ENCODE measurements around the gene WWTR1. TPM values are rescaled to one million over a fixed set of nuclear protein-coding genes. Genes with fewer than 3 reads are reported as not detected.

Gene WWTR1
- total and polyA plus RNA-seq, 2 of the 8 experiments (the other 6 are each of a cell fraction or from before 2014, with no cell fraction given), result 15.7 to 18.6 TPM

DNA sequence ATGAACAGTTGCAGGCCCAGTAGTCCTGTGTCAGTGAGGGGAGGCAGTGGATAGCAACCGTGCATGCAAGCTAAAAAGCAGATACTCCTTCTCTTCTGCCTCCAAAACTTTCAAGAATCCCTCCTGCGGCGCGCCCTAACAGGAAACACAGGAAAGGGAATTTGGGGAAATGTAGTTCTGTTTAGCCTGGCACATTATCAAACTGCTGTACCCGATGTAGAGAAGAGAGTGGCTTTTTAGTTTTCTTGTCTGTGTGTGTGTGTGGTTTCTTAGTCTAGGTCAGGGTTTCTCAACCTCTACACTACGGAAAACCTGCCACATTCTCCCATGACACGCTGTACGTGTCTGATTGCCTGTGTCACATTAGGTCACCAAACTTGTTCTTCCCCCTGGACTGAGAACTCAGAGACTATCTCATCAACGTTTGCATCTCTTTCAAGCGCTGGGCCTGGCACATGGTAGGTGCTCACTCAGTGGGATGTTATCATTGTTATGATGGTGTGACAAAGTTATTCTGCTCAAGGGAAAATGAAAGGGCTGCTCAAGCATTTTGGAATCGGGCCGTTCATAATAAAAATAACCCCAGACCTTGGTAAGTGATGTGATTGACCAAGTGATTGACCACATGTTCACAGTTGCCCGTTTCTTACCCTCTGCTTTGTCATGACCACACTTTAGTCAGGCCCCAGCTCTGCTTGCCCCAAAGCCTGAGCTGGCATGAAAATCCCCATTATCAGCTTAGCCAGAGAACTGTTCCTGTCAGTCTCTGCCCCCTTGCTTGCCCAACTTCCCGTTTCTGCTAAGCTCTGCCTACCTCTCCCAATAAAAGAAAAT lies 150.1 kb downstream of the WWTR1 start:
- H2BK12ac ChIP-seq (ENCODE audit: low read depth, low read length), result no peak overlapping the region
- no peak overlapping the region for H3K27ac ChIP-seq (ENCODE audit: low read depth, low read length)
- no peak overlapping the region for H3K56ac ChIP-seq (replicated peaks; ENCODE audit: insufficient read length, low read depth, low read length)
- H3K79me1 ChIP-seq (ENCODE audit: low read depth, low read length), result no peaks in the 10 kb centered on the region
- no peaks in the 10 kb centered on the region for H3K4me1 ChIP-seq (replicated peaks in 1 of 4; ENCODE audit: control insufficient read depth in 3 of 4, insufficient read depth in 4 of 4, low read length in 3 of 4)
- no peak overlapping the region for H3K4ac ChIP-seq (replicated peaks; ENCODE audit: insufficient read length, low read depth, low read length)
- no peak overlapping the region for H2AK5ac ChIP-seq (ENCODE audit: low read depth, low read length)
- 83% methylated on average over 14 of the region's 14 CpGs; no CpG with 5 or more reads in 1 of the 2 experiments for WGBS, 2 experiments (ENCODE audit: extremely low coverage in 1 of 2, insufficient coverage in 1 of 2, insufficient read length in 1 of 2, insufficient replicate concordance in 2 of 2, low coverage in 1 of 2, low lambda C conversion rate in 2 of 2, missing lambda C conversion rate in 1 of 2)
- H3K27me3 ChIP-seq (replicated peaks in 1 of 4; ENCODE audit: control insufficient read depth in 3 of 4, extremely low read depth in 1 of 4, insufficient read depth in 3 of 4, low read length in 3 of 4), result no peaks in the 10 kb centered on the region
- no peak overlapping the region for H3K23ac ChIP-seq (ENCODE audit: insufficient read length)
- H3K23me2 ChIP-seq (ENCODE audit: low read depth, low read length), result no peaks in the 10 kb centered on the region
- H4K5ac ChIP-seq (ENCODE audit: insufficient read length, low read depth, low read length), result no peak overlapping the region
- no peak overlapping the region for H4K91ac ChIP-seq (replicated peaks; ENCODE audit: insufficient read length, low read length)
- no peak overlapping the region; the same call in 1 of the 2 replicates for H3K18ac ChIP-seq (ENCODE audit: extremely low read depth, low read length)
- no peak overlapping the region for H2BK5ac ChIP-seq (ENCODE audit: low read depth, low read length)
- no peaks in the 10 kb centered on the region for H3K9me3 ChIP-seq (ENCODE audit: insufficient read depth in 2 of 2, low read depth in 1 of 2, low read length in 1 of 2)
- CTCF ChIA-PET (ENCODE audit: partially characterized antibody), result interaction anchor here (0.7 to 7.1 kb wide), 9 partner anchors 13 to 429 kb away, joined by 3 to 41 read pairs (median 3); no protein-coding TSS in a partner anchor
- H3K9ac ChIP-seq (replicated peaks in 1 of 4; ENCODE audit: extremely low read depth in 1 of 4, low read depth in 3 of 4, low read length in 3 of 4), result no peak overlapping the region
- no peaks in the 10 kb centered on the region; a peak in 1 of 8 replicates for H3K36me3 ChIP-seq (ENCODE audit: control insufficient read depth in 2 of 4, insufficient read depth in 4 of 4, low read length in 3 of 4)
- no peak overlapping the region for H2BK15ac ChIP-seq (ENCODE audit: low read length)
- H3K14ac ChIP-seq (ENCODE audit: insufficient read length), result no peak overlapping the region
- DNase-seq (ENCODE audit: low read depth in 1 of 2, low spot score in 2 of 2) (no peak), FAIRE-seq (no peak)
- POLR2A ChIA-PET (ENCODE audit: partially characterized antibody), result no interaction called here
- H3K79me2 ChIP-seq (ENCODE audit: control insufficient read depth in 1 of 2, insufficient read depth in 2 of 2, low read length in 2 of 2), result no peaks in the 10 kb centered on the region
- no peaks in the 10 kb centered on the region for H4K20me1 ChIP-seq (replicated peaks in 1 of 2; ENCODE audit: control insufficient read depth in 1 of 2, insufficient read depth in 2 of 2, low read length in 2 of 2)
- H3K4me2 ChIP-seq (ENCODE audit: insufficient read depth in 1 of 2, low read depth in 2 of 2, low read length in 2 of 2), result 0 out of 4 replicates have a peak overlapping the region, but pooled peaks of 1 of the 2 experiments have one; percentile 10
- peak overlapping the region; percentile 41; the same call in 1 of the 2 replicates for H2BK20ac ChIP-seq (ENCODE audit: low read length)
- H3K4me3 ChIP-seq (ENCODE audit: extremely low read depth in 1 of 4, insufficient read depth in 2 of 4, low read depth in 3 of 4, low read length in 4 of 4), result no peak overlapping the region
- peak overlapping the region; percentile 81 for H2AFZ ChIP-seq (ENCODE audit: low read length)
- H4K8ac ChIP-seq (ENCODE audit: extremely low read depth, insufficient read depth, low read length), result no peak overlapping the region
- H2BK120ac ChIP-seq (replicated peaks; ENCODE audit: low read depth, low read length), result no peak overlapping the region
- no peak for TF ChIP-seq SP2 (IDR thresholded peaks at IDR 0.05; ENCODE audit: low read length)
- no peak for TF ChIP-seq RFX5 (IDR thresholded peaks at IDR 0.05; ENCODE audit: borderline replicate concordance, low read depth, low read length)
- no peak for TF ChIP-seq POU5F1 (IDR thresholded peaks at IDR 0.05; ENCODE audit: low read depth, low read length)
- no peak for TF ChIP-seq RXRA (IDR thresholded peaks at IDR 0.05; ENCODE audit: insufficient read depth, low read depth, low read length)
- TF ChIP-seq, protein P1, sequence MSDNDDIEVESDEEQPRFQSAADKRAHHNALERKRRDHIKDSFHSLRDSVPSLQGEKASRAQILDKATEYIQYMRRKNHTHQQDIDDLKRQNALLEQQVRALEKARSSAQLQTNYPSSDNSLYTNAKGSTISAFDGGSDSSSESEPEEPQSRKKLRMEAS (IDR thresholded peaks at IDR 0.05), result no peak
- TF ChIP-seq CREB1 (IDR thresholded peaks at IDR 0.05), result no peak
- TF ChIP-seq, protein P2, sequence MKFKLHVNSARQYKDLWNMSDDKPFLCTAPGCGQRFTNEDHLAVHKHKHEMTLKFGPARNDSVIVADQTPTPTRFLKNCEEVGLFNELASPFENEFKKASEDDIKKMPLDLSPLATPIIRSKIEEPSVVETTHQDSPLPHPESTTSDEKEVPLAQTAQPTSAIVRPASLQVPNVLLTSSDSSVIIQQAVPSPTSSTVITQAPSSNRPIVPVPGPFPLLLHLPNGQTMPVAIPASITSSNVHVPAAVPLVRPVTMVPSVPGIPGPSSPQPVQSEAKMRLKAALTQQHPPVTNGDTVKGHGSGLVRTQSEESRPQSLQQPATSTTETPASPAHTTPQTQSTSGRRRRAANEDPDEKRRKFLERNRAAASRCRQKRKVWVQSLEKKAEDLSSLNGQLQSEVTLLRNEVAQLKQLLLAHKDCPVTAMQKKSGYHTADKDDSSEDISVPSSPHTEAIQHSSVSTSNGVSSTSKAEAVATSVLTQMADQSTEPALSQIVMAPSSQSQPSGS (IDR thresholded peaks at IDR 0.05; ENCODE audit: low read length), result no peak
- TF ChIP-seq BCL11A (IDR thresholded peaks at IDR 0.05; ENCODE audit: low read depth in 2 of 2, low read length in 2 of 2), result no peak
- no peak for TF ChIP-seq RAD21 (IDR thresholded peaks at IDR 0.05 in 1 of 2, conservative IDR thresholded peaks at IDR 0.05 in 1 of 2; ENCODE audit: low read depth in 2 of 2, low read length in 2 of 2)
- TF ChIP-seq BACH1 (IDR thresholded peaks at IDR 0.05; ENCODE audit: low read length), result no peak
- no peak for TF ChIP-seq SP1 (IDR thresholded peaks at IDR 0.05; ENCODE audit: low read depth, low read length)
